Body of pancreas (tissue), 4 donors: Measurements from ENCODE around the gene ABCB8. TPM values are rescaled to one million over a fixed set of nuclear protein-coding genes. Genes with fewer than 3 reads are reported as not detected.

Experiments used
- ATAC-seq: fragments of 150-250 bp; one replicate; pipeline ENCODE4 v1.9.1; 2016
- DNase-seq, 4 donors: peaks; one replicate each; pipeline ENCODE4 v3.0.0-alpha.2; 2019
- H3K27ac ChIP-seq, 4 donors: fragments of 200-600 bp; sonication (generic); 1 replicate in 3 of 4; 2 replicates in 1 of 4; pipeline versions ENCODE4 v1.5.1 to v1.6.1; 2016 to 2019; ENCODE audit warnings: mild to moderate bottlenecking in 1 of 4, mixed read lengths in 1 of 4, moderate library complexity in 1 of 4
- H3K27me3 ChIP-seq, 2 donors: fragments of 200-600 bp; sonication (generic); one replicate each; pipeline ENCODE4 v1.6.0; 2016; ENCODE audit warnings: mild to moderate bottlenecking in 1 of 2
- H3K36me3 ChIP-seq, 2 donors: fragments of 200-600 bp; sonication (generic); replicated peaks in 1 of 2; 2 replicates each; pipeline ENCODE4 v1.5.1; 2016; ENCODE audit warnings: low read depth in 2 of 2; ENCODE audit not compliant: insufficient read depth in 1 of 2
- H3K4me1 ChIP-seq: fragments of 200-600 bp; sonication (generic); one replicate; pipeline ENCODE4 v1.6.0; 2016
- H3K4me3 ChIP-seq, 2 donors: fragments of 200-600 bp; sonication (generic); 1 replicate in 1 of 2; 2 replicates in 1 of 2; pipeline ENCODE4 v1.5.1; 2016 to 2019
- H3K9me3 ChIP-seq, 3 donors: fragments of 200-600 bp; sonication (generic); 1 replicate in 2 of 3; 2 replicates in 1 of 3; pipeline ENCODE4 v1.5.1; 2016
- CTCF ChIP-seq, 7 experiments: fragments of 450-650 bp in 4 of 7; fragments of 200-600 bp in 3 of 7; sonication (generic) in 3 of 7; IDR thresholded peaks; one replicate each; pipeline ENCODE4 v1.5.1; 2016 to 2019; ENCODE audit warnings: antibody characterized with exemption in 7 of 7
- POLR2A ChIP-seq, 3 donors: fragments of 450-650 bp; IDR thresholded peaks; one replicate each; pipeline ENCODE4 v1.6.1; 2016; ENCODE audit warnings: antibody characterized with exemption in 3 of 3, mild to moderate bottlenecking in 2 of 3
- WGBS, 2 donors: methylation state at CpG; one replicate each; pipeline ENCODE4 v1.1.5; 2017; 5-methylcytosine and 5-hydroxymethylcytosine counted together
- intact Hi-C: fragments of 100-400 bp; cut with DNase I; formaldehyde crosslinking; loops from one replicate; pipeline ENCODE4 v1.15.1; 2023
- total RNA-seq, 2 donors: library from RNA; depleted of rRNA; stranded (reverse); fragments of >200 nt; gene quantifications; one replicate each; pipeline ENCODE4 v1.1.0, GENCODE V29; 2016

The ABCB8 gene
- total RNA-seq, 2 donors from 2014 or later = 8.8 to 39.6 TPM

- no peak for ATAC-seq
- intact Hi-C loops = no loop called here
- H3K36me3 ChIP-seq = no peaks in the 10 kb centered on the region
- no peaks in the 10 kb centered on the region for H3K9me3 ChIP-seq
- no peak overlapping the region for H3K4me3 ChIP-seq
- peaks cover 0 to 23% of the 10 kb centered on the region in 2 donors for H3K27me3 ChIP-seq
- TF ChIP-seq CTCF (IDR thresholded peaks at IDR 0.05) (no peak), POLR2A (IDR thresholded peaks at IDR 0.05) (no peak)
- peaks cover 23% of the 10 kb centered on the region for H3K4me1 ChIP-seq
- H3K27ac ChIP-seq = no peak overlapping the region
- 47 to 60% methylated on average over 4 to 6 of the region's 6 CpGs for WGBS, 2 donors
- DNase-seq = no peak
These were observed 16.1 kb upstream of the ABCB8 start for GRCh38 chr7:151012031-151012692.

- no peak overlapping the region for H3K4me3 ChIP-seq
- peaks cover 0 to 23% of the 10 kb centered on the region in 2 donors for H3K27me3 ChIP-seq
These were observed 15.3 kb upstream of the ABCB8 start for GRCh38 chr7:151012911-151013347.

DNA sequence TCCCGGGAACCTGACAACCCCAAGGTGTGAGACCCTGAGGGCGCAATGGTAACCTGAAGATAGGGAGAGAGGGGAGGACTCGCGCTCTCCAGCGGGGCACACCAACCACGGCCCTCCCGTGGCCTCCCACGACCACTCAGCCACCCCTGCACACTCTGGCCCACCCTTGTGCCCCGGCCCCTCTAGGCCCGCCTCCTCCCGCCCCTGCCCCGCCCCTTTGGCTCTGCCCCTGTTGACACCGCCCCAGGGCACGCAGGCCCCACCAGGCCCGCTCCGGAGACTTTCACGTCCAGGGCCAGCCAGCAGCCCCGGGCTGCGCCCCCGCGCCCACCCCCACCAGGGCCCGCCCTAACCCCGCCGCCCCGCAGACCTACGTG lies 14.9 kb upstream of the ABCB8 start:
- 16% methylated on average over 9 to 21 of the region's 26 CpGs for WGBS, 2 donors
- DNase-seq = no peak
- intact Hi-C loops = no loop called here
- Histone ChIP-seq H3K27ac (no peak overlapping the region), H3K36me3 (no peaks in the 10 kb centered on the region), H3K4me1 (peaks cover 29% of the 10 kb centered on the region), H3K4me3 (no peak overlapping the region), H3K9me3 (no peaks in the 10 kb centered on the region), H3K27me3 (peaks cover 0 to 23% of the 10 kb centered on the region in 2 donors)
- ATAC-seq = no peak
- TF ChIP-seq CTCF (IDR thresholded peaks at IDR 0.05) (no peak), POLR2A (IDR thresholded peaks at IDR 0.05) (no peak)

More at GRCh38 chr7:151012911-151013347, 15.3 kb upstream of the ABCB8 start:
- TF ChIP-seq POLR2A (IDR thresholded peaks at IDR 0.05) = no peak
- peak; percentile 11 to 53 (median 50) for TF ChIP-seq CTCF (IDR thresholded peaks at IDR 0.05)
- H3K36me3 ChIP-seq = no peaks in the 10 kb centered on the region
- peak; percentile 25 to 57 (median 40) for DNase-seq
- H3K27ac ChIP-seq = no peak overlapping the region
- ATAC-seq = peak; percentile 41
- intact Hi-C loops = no loop called here
- 23 to 25% methylated on average over 19 of the region's 23 CpGs for WGBS, 2 donors
- no peaks in the 10 kb centered on the region for H3K9me3 ChIP-seq
- peaks cover 28% of the 10 kb centered on the region for H3K4me1 ChIP-seq

GRCh38 chr7:151013733-151014497 lies 14.3 kb upstream of the ABCB8 start:
- Histone ChIP-seq H3K4me3 (no peak overlapping the region), H3K4me1 (peaks cover 29% of the 10 kb centered on the region), H3K9me3 (no peaks in the 10 kb centered on the region), H3K27ac (no peak overlapping the region), H3K36me3 (no peaks in the 10 kb centered on the region), H3K27me3 (peaks cover 0 to 23% of the 10 kb centered on the region in 2 donors)
- 17 to 40% methylated on average over 12 to 55 of the region's 55 CpGs for WGBS, 2 donors
- no peak for TF ChIP-seq CTCF (IDR thresholded peaks at IDR 0.05)
- TF ChIP-seq POLR2A (IDR thresholded peaks at IDR 0.05) = no peak
- intact Hi-C loops = no loop called here
- peak; percentile 53 to 82 (median 76) for DNase-seq
- peak; percentile 28 for ATAC-seq
